Measurements from ENCODE around the gene ANKRD37. TPM values are rescaled to one million over a fixed set of nuclear protein-coding genes. Genes with fewer than 3 reads are reported as not detected.

Gene ANKRD37
- total and polyA plus RNA-seq, 2 donors (not counting 3 experiments of a cell fraction or from before 2014, with no cell fraction given): 4.0 to 5.8 TPM

DNA sequence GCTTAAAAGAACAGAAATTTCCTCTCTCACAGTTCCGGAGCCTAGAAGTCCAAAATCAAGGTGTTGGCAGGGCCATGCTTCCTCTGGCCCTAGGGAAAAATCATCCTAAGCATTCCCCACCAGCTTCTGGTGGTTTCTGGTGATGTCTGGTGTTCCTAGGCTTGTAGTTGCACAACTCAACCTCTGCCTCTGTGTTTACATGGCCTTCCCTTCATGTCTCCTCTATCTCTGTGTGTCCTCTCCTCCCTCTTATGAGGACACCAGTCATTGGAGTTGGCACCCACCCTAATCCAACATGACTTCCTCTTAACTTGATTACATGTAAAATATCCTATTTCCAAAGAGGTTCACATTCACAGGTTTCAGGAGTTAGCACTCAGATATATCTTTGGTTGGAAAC, 16.3 kb upstream of the ANKRD37 start:
- dilution Hi-C loops (cut with MboI; ENCODE audit: extremely low pct_ligation_motif_present, low sequenced_read_pairs): loop anchor here (25.0 kb wide), 1 partner anchor 93 kb away; no protein-coding TSS in a partner anchor
- POLR2A ChIA-PET: no interaction called here

More for the DNA sequence above, 16.3 kb upstream of the ANKRD37 start:
- DNase-seq (ENCODE audit: low read depth, low spot score) (no peak), FAIRE-seq (no peak)
- Histone ChIP-seq H3K27me3 (ENCODE audit: control insufficient read depth in 2 of 2, insufficient read depth in 2 of 2, low read length in 2 of 2) (no peaks in the 10 kb centered on the region), H3K9me3 (replicated peaks; ENCODE audit: control insufficient read depth, insufficient read depth, low read length) (no peaks in the 10 kb centered on the region), H3K4me2 (ENCODE audit: insufficient read depth, low read length) (no peak overlapping the region), H3K9ac (replicated peaks; ENCODE audit: extremely low read depth, insufficient read depth, low read length) (no peak overlapping the region), H3K4me1 (ENCODE audit: control insufficient read depth, extremely low read depth, insufficient read depth, low read length) (peaks cover 15% of the 10 kb centered on the region), H3K36me3 (ENCODE audit: control insufficient read depth in 2 of 2, extremely low read depth in 1 of 2, insufficient read depth in 2 of 2, low read length in 2 of 2) (peaks cover 0 to 3% of the 10 kb centered on the region in 2 experiments), H3K9me1 (replicated peaks; ENCODE audit: control insufficient read depth, extremely low read depth, insufficient read depth, low read length) (no peaks in the 10 kb centered on the region), H2AFZ (ENCODE audit: low read depth, low read length) (no peak overlapping the region), H4K20me1 (replicated peaks; ENCODE audit: control insufficient read depth, extremely low read depth, insufficient read depth, low read length) (no peaks in the 10 kb centered on the region), H3K79me2 (ENCODE audit: control insufficient read depth, insufficient read depth, low read length) (no peaks in the 10 kb centered on the region), H3K27ac (ENCODE audit: insufficient read depth, low read depth, low read length) (no peak overlapping the region), H3K4me3 (replicated peaks in 1 of 3; ENCODE audit: insufficient read depth in 1 of 3, low read depth in 1 of 3, low read length in 3 of 3) (no peak overlapping the region)
- CTCF ChIA-PET: interaction anchor here (1.3 to 1.4 kb wide), 3 partner anchors 28 to 641 kb away, joined by 3 to 4 read pairs (median 3); no protein-coding TSS in a partner anchor
- BruUV-seq (replicated peaks): no TSS peak
- TF ChIP-seq JUN (IDR thresholded peaks at IDR 0.05; ENCODE audit: borderline replicate concordance, insufficient read depth, insufficient read length, low read depth): no peak
- no peak for TF ChIP-seq POLR2A (IDR thresholded peaks at IDR 0.05; ENCODE audit: low read depth, low read length)
- no peak for TF ChIP-seq GATA2 (IDR thresholded peaks at IDR 0.05; ENCODE audit: insufficient read depth, insufficient read length, low read depth, low read length)
- no peak for TF ChIP-seq POLR2AphosphoS5 (IDR thresholded peaks at IDR 0.05; ENCODE audit: insufficient read depth, low read depth, low read length)
- TF ChIP-seq MYC (IDR thresholded peaks at IDR 0.05; ENCODE audit: low read depth, low read length): no peak
- no peak for TF ChIP-seq FOS (IDR thresholded peaks at IDR 0.05; ENCODE audit: borderline replicate concordance, insufficient read depth, low read length)
- TF ChIP-seq, protein P1, sequence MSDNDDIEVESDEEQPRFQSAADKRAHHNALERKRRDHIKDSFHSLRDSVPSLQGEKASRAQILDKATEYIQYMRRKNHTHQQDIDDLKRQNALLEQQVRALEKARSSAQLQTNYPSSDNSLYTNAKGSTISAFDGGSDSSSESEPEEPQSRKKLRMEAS (IDR thresholded peaks at IDR 0.05; ENCODE audit: insufficient read depth, insufficient read length): no peak
- TF ChIP-seq, protein P2, sequence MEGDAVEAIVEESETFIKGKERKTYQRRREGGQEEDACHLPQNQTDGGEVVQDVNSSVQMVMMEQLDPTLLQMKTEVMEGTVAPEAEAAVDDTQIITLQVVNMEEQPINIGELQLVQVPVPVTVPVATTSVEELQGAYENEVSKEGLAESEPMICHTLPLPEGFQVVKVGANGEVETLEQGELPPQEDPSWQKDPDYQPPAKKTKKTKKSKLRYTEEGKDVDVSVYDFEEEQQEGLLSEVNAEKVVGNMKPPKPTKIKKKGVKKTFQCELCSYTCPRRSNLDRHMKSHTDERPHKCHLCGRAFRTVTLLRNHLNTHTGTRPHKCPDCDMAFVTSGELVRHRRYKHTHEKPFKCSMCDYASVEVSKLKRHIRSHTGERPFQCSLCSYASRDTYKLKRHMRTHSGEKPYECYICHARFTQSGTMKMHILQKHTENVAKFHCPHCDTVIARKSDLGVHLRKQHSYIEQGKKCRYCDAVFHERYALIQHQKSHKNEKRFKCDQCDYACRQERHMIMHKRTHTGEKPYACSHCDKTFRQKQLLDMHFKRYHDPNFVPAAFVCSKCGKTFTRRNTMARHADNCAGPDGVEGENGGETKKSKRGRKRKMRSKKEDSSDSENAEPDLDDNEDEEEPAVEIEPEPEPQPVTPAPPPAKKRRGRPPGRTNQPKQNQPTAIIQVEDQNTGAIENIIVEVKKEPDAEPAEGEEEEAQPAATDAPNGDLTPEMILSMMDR (IDR thresholded peaks at IDR 0.05; ENCODE audit: extremely low read depth in 1 of 2, insufficient read depth in 1 of 2, low read depth in 1 of 2, low read length in 2 of 2): no peak
- TF ChIP-seq EZH2 (IDR thresholded peaks at IDR 0.05; ENCODE audit: borderline replicate concordance, low read depth, low read length, severe bottlenecking): no peak
- intact Hi-C loops (cut with micrococcal nuclease): no loop called here
